HG03108 (cell line): ENCODE data around the gene LYST.
"Not testable (repeated sequence)": the region's sequence is repeated elsewhere in the genome, so short reads cannot be mapped to it uniquely, and the experiment has no call there.

Experiments used
- ATAC-seq: cut with Tn5 transposase; IDR thresholded peaks from one replicate; pipeline ENCODE4 v1.9.1; 2021; ENCODE audit warnings: moderate library complexity; ENCODE audit not compliant: unreplicated experiment

The LYST gene

DNA sequence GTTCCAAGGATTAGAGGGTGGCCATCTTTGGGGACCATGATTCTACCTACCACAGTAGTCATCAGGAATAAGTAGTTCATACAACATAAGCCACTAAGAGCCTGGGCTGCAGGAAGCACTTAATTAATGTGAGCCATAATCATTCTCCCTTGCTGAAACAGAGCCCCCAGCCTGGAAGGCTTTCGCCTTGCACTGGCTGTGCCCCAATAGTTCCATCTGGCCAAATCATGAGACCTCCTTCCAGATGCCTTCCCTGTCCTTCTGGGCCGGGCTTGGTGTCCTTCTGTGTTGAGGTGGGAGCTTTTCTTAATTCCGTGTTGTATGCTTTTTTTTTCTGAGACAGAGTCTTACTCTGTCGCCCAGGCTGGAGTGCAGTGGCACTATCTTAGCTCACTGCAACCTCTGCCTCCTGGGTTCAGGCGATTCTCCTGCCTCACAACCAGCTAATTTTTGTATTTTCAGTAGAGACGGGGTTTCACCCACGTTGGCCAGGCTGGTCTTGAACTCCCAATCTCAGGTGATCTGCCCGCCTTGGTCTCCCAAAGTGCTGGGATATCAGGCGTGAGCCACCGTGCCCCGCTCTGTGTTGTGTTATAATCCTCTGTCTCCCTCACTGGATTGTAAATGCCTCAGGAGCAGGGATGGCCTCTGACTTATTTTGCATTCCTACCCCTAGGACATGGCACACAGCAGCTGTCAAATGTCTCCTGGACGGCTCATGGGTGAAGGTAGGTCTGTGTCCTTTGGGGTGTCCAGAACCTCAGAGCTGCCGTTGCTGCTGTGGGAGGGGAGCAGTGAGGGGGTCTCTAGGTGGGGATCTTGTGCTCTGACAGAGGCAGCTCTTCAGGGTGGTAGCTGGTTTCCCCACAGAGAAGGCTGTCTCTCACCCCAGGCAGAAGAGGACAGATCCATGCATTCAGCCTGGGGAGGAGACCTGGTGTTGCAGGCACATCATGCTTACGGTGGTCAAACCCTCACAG is 227.2 kb downstream of the LYST start:
- ATAC-seq, result no peak

DNA sequence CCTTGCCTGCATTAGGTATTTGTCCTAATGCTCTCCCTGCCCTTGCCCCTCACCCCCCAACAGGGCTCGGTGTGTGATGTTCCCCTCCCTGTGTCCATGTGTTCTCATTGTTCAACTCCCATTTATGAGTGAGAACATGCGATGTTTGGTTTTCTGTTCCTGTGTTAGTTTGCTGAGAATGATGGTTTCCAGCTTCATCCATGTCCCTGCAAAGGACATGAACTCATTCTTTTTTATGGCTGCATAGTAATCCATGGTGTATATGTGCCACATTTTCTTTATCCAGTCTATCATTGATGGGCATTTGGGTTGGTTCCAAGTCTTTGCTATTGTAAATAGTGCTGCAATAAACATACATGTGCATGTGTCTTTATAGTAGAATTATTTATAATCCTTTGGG is 228.1 kb downstream of the LYST start:
- ATAC-seq, result not testable (repeated sequence)

DNA sequence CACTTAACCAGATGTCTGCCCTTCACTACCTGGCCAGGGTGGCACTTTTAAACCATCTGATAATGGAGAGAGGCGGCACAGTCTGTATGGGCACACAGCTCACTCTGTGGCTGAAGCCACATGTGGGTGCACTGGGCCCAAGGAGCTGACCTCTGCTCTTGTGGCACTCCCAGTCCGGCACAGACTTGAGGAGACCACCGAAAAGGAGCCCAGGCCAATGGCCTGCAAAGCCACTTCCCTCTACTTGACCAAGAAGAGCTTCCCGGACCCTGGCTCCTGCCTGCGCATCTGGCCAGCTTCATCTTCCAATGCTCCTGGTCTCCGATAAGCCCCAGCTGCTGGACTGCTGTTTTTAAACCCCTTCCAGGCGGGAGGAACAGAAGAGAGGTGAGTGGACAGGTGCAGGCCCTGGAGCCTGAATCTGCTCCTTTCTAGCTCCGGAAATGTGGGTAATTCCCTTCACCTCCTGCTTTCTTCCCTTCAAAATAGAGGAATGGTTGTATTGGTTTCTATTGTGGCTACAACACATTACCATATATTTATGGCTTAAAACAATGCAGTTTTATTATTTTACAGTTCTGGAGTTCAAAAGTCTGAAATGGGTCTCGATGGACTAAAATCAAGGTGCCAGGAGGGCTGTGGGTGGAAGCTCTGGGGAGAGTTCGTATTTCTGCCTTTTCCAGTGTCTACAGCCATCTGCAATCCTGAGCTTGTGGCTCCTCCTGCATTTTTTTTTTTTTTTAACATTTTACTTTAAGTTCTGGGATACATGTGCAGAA is 228.8 kb downstream of the LYST start:
- ATAC-seq, result no peak

DNA sequence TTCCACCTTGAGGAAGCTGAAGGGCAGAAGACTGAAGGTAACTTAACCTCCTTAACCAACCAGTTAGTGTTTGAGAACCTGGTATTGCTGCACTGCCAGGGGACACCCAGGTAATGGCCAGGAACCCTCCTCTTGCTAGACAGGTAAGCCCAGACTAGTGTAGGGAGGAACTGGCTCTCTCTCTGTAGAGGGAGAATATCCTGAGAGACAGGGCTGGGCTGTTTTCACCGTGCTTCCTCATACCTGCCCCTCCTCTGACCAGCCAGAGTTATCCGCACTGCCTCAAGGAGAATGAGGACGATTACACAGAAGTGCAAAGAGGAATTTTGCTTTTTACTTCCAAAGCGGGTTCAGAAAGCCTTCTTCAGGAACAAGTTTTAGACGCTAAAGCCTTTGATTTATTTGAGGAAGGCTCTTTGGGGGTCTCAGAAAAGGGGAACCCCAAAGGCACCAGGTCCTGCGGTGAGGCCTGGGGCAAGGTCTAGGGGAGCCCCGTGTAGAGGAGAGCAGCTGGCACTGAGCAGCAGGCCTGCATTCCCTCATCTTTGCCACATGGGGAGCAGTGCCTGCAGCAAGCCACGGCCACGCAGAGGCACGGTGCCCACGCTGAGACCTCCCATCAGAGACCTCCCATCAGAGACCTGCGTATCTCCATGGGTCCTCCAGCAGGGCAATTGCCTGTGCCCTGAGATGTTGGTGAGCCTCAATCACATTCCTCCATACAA is 230.6 kb downstream of the LYST start:
- ATAC-seq, result no peak

GRCh38 chr1:235632506-235633401 is 234.0 kb downstream of the LYST start:
- ATAC-seq, result no peak

DNA sequence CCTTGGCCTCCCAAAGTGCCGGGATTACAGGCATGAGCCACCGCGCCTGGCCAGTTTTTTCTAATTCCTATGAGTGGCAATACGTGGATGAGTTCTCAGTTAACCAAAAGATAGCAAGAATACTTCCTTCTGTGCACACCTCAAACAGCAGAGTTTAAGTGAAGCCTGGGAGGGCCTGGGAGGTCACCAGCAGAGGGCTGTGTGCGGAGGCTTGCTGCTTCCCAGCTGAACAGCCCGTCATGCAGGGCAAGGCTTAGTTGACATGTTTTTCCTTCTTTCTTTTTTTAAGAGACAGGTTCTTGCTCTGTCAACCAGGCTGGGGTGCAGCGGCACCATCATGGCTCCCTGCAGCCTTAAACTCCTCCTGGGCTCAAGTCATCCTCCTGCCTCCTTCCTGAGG is 234.9 kb downstream of the LYST start:
- ATAC-seq, result no peak

DNA sequence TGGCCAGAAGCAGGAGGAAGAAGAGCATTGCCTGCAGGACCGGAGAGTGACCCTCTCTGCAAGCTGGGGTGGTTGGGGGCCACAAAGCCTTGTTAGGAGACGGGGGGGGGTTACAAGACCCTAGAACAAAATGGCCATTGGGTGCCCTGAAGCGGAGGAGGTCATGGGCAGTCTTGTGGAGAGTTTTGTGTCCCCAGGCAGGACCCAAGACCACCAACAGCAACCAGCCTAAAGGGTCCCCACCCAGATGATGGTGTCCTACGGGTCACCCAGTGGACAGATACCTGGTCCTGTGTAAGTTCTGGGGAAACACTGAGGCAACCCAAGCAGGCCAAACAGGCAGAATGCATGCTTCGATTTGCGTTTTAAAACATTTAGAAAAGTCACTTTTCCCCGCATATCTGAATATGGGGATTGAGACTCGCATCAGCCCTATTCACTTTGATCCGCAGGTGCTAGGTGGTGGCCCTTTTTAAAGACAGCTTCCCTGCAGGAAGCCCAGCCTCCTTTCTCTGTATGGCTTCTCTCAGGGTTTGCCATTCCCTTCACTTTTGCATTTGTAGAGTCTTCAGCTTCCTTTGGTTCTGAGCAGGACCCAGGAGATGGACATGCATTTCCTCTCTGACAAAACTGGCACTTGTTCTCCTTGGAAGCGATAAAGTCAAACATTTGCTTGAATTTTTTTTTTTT is 238.2 kb downstream of the LYST start:
- no peak for ATAC-seq

DNA sequence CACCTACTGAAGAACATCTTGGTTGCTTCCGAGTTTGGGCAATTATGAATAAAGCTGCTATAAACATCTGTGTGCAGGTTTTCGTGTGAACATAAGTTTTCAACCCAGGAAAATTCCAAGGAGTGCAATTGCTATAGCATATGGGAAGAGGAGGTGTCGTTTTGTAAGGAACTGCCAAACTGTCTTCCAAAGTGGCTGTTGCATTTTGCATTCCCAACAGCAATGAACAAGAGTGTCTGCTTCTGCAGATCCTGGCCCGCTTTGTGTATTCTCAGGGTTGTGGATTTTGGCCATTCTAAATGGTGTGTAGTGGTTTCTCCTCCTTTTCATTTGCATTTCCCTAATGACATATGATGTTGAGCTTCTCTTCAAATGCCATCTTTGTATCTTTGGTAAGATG is 240.9 kb downstream of the LYST start:
- ATAC-seq, result no peak

- ATAC-seq, result no peak
Observed at GRCh38 chr1:235625340-235625739, 241.4 kb downstream of the LYST start.

- no peak for ATAC-seq
Observed at GRCh38 chr1:235624721-235625333, 241.9 kb downstream of the LYST start.

- ATAC-seq, result no peak
Observed at GRCh38 chr1:235622936-235623779, 243.5 kb downstream of the LYST start.

DNA sequence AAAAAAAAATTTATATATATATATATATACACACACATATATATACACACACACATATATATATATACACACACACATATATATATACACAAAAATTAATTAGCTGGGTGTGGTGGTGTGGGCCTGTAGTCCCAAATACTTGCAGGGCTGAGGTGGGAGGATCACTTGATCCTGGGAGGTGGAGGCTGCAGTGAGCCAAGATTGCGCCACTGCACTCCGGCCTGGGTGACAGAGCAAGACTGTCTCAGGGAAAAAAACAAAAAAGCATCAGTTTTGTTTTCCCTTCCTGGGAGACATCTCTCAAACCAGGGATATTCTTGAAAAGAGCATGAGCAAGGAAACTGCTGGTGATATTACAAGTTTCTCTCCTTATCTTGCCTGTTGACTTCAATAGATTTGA is 247.6 kb downstream of the LYST start:
- not testable (repeated sequence) for ATAC-seq

DNA sequence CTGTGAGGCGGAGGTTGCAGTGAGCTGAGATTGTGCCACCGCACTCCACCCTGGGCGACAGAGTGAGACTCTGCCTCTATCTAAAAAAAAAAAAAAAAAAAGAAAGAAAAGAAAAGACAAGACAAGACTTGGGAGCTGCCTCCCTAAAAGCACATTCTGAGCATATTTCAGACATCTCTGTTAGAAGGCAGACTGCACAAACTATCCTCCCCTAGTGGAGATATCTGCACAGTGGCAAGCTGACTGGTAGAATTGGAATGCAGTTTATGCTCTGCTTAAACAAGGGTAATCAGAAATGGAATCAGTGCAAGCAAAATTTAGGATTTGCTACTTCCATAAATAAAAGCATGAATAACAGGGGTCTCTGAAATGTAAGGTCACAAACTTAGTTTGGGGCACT is 248.9 kb downstream of the LYST start:
- no peak for ATAC-seq

- no peak for ATAC-seq
Observed at GRCh38 chr1:235617140-235617539, 249.6 kb downstream of the LYST start.

- no peak for ATAC-seq
Observed at GRCh38 chr1:235614442-235614954, 252.2 kb downstream of the LYST start.

DNA sequence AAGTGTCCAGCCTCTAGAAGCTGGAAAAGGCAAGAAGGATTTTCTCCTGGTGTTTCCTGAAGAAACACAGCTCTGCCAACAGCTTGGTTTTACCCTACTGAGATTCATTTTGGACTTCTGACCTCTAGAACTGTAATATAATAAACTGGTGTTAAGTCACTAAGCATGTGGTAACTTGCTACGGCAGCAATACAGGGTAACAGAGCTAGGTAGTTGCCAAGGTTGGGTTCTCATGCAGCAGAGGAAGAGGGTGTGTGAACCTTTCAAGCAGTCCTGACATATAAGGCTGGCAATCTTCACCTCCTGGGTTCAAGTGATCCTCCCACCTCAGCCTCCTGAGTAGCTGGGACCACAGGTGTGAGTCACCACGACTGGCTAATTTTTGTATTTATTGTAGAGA is 253.1 kb downstream of the LYST start:
- ATAC-seq, result no peak

GRCh38 chr1:235612761-235613160 is 253.9 kb downstream of the LYST start:
- ATAC-seq, result no peak
